ENCODE results near the gene PGBD5. TPM values are rescaled to one million over a fixed set of nuclear protein-coding genes. Genes with fewer than 3 reads are reported as not detected.
"Not testable (repeated sequence)": the region's sequence is repeated elsewhere in the genome, so short reads cannot be mapped to it uniquely, and the experiment has no call there.

The PGBD5 gene
- total RNA-seq: 0.10 and 0.12 TPM in 2 replicates

- DNase-seq (ENCODE audit: extremely low read depth, low read depth, low spot score): no peak
Observed at GRCh38 chr1:230426246-230427093, at the start of gene PGBD5. PGBD5 (minus strand) TSS chr1:230426332; CDS start chr1:230425928, 404 bp downstream.

- not testable (repeated sequence) for DNase-seq (ENCODE audit: extremely low read depth, low read depth, low spot score)
Observed at GRCh38 chr1:230474924-230475323, 48.8 kb upstream of the PGBD5 start.

GRCh38 chr1:230470750-230471149 lies 44.6 kb upstream of the PGBD5 start:
- not testable (repeated sequence) for DNase-seq (ENCODE audit: extremely low read depth, low read depth, low spot score)

GRCh38 chr1:230469271-230469670 lies 43.1 kb upstream of the PGBD5 start:
- DNase-seq (ENCODE audit: extremely low read depth, low read depth, low spot score): no peak

- DNase-seq (ENCODE audit: extremely low read depth, low read depth, low spot score): no peak
Observed at GRCh38 chr1:230465691-230466090, 39.6 kb upstream of the PGBD5 start.

GRCh38 chr1:230464671-230465070 lies 38.5 kb upstream of the PGBD5 start:
- no peak for DNase-seq (ENCODE audit: extremely low read depth, low read depth, low spot score)

GRCh38 chr1:230463760-230464159 lies 37.6 kb upstream of the PGBD5 start:
- DNase-seq (ENCODE audit: extremely low read depth, low read depth, low spot score): no peak

GRCh38 chr1:230463326-230463725 lies 37.2 kb upstream of the PGBD5 start:
- no peak for DNase-seq (ENCODE audit: extremely low read depth, low read depth, low spot score)

- no peak for DNase-seq (ENCODE audit: extremely low read depth, low read depth, low spot score)
Observed at GRCh38 chr1:230459465-230459864, 33.3 kb upstream of the PGBD5 start.

GRCh38 chr1:230458509-230458908 lies 32.4 kb upstream of the PGBD5 start:
- DNase-seq (ENCODE audit: extremely low read depth, low read depth, low spot score): no peak

GRCh38 chr1:230456478-230456877 lies 30.3 kb upstream of the PGBD5 start:
- DNase-seq (ENCODE audit: extremely low read depth, low read depth, low spot score): no peak

- DNase-seq (ENCODE audit: extremely low read depth, low read depth, low spot score): no peak
Observed at GRCh38 chr1:230455291-230455690, 29.2 kb upstream of the PGBD5 start.

- DNase-seq (ENCODE audit: extremely low read depth, low read depth, low spot score): no peak
Observed at GRCh38 chr1:230453377-230453776, 27.2 kb upstream of the PGBD5 start.

GRCh38 chr1:230441183-230442029 lies 15.3 kb upstream of the PGBD5 start:
- no peak for DNase-seq (ENCODE audit: extremely low read depth, low read depth, low spot score)

GRCh38 chr1:230435108-230435507 lies 9.0 kb upstream of the PGBD5 start:
- no peak for DNase-seq (ENCODE audit: extremely low read depth, low read depth, low spot score)

- DNase-seq (ENCODE audit: extremely low read depth, low read depth, low spot score): no peak
Observed at GRCh38 chr1:230431527-230431926, 5.4 kb upstream of the PGBD5 start.

GRCh38 chr1:230430499-230430898 lies 4.4 kb upstream of the PGBD5 start:
- no peak for DNase-seq (ENCODE audit: extremely low read depth, low read depth, low spot score)

- DNase-seq (ENCODE audit: extremely low read depth, low read depth, low spot score): no peak
Observed at GRCh38 chr1:230429067-230429735, 3.1 kb upstream of the PGBD5 start.

- DNase-seq (ENCODE audit: extremely low read depth, low read depth, low spot score): no peak
Observed at GRCh38 chr1:230427981-230428380, 1.8 kb upstream of the PGBD5 start.

- no peak for DNase-seq (ENCODE audit: extremely low read depth, low read depth, low spot score)
Observed at GRCh38 chr1:230427094-230427876, 1.2 kb upstream of the PGBD5 start.

All from glomerular endothelial cell (primary cell).